NCI-H774 (cell line): ENCODE measurements around the gene DOCK4.

Experiments used
- DNase-seq: peaks from one replicate; lab custom pipeline; 2025; lab: John Stamatoyannopoulos, UW

DOCK4 gene

DNA sequence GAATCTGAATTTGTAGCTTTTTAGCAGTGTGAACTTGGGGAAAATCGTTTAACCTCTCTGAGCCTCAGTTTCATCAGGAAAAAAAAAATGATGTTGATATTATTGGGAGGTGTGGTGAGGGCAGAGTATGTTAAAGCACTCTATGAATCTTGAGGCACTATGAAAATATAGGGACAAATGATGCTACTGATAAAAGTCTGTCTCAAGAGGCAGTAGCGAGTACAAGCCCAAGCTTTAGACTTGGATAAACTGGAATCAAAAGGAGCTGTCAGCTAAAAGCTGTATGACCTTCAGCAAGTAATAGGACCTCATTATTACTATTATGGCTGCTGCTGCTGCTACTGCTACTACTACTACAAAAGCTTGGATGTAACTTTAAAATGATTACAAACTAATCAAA, 8.7 kb upstream of the DOCK4 start:
- no peak for DNase-seq

DNA sequence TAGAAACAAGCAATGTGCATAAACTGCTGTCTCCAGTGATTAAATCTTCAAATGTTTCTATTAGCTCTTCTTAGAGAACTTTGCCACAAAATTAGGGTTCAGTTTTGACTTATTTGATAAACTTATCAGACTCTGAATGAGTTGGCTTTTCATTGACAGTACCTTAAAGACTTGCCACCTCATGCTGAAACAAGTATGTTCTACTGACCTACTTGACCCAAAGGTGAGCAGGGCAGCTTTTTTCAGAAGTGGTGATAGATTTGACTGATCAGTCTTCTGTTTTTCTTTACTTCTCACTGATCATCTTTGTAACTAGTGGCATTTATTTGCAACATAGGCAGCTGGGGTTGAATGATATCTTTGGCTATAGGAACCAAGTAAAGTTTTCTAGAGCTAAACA, 8.1 kb upstream of the DOCK4 start:
- DNase-seq = no peak

DNA sequence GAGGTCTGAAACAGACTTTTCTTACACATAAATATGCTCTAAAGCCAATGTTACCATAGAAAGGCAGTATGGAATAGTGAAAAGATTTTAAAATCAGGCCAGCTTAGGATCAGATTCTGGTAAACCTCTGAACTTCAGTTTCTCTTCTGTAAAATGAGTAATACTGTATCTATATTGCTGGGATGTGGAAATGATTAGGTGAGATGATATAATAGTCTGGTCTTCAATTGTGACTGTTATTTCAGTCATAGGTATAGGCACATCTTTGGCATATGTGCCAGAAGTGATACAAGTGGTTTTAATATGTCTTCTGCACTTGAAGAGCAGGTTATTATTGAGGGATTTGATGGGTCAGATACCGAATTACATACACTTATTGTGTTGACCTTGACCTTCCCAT, 7.5 kb upstream of the DOCK4 start:
- no peak for DNase-seq

DNA sequence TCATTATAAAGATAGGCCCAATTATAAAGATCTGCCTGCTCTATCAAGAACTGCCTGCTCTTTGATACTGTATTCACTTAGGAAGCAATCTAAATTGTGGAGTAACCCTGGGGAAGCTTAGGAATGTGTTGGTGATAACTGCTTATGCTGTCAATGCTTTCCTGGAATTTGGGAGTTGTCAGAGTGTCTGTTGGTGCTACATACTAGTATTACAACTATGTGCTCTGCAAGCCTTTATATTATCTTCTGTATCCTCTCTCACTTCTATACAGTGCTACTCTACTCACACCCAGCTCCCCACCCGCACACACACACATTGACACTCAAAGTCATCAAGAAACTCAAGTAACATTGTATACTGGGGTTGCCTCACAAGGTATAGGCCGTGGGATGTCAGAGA, 6.4 kb upstream of the DOCK4 start:
- no peak for DNase-seq

DNA sequence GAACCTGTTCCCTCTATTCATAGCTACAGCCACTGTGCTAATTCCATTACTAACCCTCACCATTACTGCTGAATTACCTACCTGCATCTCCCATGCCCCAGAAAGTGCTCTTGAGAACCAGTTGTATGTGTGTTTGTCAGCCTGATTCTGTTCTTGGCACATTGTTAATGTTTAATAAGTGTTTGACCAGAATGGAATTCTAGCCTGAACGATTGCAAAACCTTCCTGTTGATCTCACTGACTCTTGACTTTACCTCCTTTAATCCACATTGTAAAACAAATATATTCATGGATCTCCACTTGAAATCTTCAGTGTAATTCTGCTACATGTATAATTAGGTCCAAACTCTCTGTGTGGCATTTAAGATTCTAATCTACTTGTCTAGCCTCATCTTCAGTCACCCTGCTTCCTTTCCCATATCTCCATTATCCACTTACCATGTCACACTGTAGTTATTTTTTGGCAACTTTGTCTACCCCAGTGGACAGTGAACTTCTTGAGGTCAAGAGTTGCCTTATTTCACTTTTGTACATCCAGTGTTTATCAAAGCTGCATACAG, 5.2 kb upstream of the DOCK4 start:
- DNase-seq = no peak

DNA sequence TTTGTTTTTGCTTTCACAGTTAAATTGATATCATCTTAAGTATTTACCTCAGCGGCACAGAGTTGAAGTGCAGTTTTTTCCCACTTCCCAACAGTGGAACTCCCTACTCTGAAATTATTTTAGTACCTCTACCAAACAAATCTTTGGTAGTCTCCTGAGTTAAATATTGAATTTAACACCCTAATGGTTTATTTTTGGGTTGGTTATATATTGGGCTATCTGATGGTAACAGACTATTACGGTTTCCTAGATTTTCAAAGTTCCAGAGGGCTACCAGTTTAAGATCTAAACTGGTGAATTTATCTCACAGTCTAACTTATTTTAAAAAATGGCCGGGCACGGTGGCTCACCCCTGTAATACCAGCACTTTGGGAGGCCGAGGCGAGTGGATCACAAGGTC, 1.6 kb upstream of the DOCK4 start:
- no peak for DNase-seq

DNA sequence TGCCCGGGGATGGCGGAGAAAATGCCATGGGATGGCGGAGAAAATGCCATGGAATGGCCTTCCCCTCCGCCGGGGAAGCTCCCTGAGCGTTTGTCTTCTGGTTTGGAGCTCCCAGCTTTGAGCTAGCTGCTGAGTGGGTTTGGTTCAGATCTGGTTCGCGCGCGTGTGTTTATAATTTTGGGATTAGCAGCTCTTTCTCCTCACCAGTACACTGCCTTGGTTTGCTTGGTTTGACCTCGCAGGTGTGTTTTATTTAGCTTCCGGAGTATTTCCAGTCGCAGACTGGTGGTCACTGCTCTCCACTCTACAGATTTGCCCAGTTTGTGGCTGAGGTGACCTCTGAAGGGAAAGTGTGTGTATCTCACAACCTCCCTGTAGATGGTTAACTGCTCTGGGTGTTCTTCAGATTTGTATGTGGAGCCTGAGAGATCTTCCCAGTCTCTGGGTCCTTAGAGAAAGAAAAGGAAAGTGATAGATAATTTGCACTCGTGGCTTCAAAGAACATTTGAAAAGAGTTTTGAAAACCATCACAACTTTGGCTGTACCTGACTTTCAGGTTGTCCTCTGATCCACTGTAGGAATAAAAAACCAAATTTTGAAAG, 893 bp upstream of the DOCK4 start:
- no peak for DNase-seq

DNA sequence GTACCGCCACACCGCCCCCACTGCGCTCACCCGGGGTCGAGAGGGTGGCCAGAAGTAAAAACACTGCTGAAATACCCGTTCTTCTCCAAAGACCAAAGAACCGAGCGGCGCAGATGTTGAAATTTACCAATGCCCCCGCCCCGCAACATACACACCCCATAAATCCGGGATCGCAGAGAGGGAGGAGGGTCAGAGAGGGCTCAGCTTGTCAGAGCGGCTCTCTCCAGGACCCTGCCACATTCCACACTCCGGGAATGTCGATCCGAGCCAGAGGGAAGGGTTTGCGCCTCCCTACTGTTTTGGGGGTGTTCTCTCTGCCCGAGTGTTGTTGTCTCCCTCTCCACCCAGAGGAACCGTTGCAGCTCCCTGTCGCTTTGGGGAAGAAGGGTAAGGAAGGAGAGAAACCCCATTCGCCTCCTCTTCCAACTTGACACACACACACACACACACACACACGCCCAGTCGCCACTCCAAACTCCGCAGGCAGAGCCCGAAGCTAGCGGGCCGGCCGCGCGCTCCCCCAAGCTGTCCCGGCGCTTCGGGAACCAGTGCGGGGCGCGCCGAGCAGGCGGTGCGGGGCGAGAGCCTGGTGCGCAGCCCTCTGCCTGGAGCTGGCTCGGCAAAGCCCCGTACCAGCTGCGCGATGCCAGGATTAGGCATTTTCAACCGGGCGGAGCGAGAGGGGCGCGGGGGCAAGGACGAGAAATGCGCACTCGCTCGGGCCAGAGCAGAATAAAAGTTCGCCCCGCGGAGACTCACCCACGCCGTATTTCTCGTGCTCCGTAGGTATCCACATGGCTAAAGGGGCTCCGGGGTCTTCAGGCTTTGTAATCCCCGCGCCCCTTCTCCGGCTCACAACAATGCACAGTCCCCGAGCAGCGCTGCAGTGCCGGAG, 609 bp downstream of the DOCK4 start:
- no peak for DNase-seq

DNA sequence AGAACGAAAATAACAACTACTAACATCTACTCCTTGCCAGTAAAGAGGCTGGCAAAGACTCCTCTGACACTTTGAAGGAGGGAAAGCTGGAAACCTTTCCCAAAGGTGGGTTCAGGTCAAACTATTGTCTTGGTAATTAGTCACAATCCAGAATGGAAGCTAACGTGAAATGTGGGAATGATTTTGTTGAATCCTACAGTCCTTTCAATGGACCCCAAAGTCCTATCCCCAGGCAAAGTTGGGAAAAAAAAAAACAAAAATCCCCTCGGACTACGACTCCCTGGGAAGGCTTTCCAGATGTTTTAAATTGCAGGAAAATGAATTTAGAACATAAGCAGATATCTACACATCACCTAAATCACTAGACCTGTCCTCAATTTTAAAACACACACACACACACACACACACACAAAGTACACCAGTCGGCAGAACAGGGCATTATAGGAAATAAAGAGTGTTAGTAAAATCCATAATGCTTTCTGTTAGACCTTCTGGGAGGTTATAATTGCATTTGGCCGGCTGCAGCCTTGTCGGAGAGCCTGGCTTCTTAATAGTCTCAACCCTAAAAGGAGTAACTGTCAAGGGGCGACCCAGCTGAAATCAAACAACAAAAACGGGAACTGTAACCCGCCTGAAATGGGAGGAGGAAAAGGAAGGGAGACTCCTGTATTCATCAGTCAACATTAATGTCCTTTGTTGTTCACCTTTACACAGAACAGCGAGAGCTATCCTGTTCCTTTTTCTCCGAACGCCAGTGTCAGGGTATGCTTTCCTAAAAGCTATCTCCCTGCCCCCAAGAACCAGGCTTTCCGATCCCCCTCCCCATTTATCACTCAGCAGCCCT, 1.5 kb downstream of the DOCK4 start:
- DNase-seq = no peak

DNA sequence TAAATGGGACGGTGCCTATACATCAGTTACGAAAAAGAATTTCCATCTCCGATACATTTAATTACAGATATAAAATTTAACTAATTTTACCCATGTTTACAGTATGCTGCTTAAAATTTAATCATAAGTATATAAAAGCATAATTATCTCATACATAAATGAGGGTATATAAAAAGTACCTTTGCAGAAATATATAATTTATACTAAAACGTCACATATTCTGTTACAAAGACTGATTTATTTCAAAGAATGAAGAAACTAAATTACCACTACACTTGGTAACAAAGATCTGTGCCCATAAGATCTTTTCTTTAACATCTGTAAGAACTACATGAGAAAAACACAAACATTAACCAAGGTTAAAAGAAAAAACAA, 2.8 kb downstream of the DOCK4 start:
- DNase-seq = no peak

DNA sequence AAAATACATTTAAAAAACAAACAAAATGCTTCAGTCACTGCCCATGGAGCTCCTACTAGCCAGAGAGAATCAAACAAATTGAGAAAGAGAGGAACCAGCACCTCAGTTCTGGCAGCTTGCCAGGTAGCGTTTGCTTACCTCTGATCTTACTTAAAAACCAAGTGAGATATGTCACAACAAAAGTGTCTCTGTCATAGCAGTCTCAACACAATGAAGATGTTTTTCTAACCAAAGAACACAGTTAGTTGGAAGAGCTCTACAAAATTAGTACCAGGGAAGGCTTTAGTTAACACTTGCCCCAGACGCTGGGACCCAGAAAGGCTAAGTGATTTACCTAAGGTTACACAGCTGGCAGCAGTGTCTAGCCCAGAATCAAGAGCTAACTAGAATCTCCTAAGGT, 3.4 kb downstream of the DOCK4 start:
- DNase-seq = peak; percentile 10

DNA sequence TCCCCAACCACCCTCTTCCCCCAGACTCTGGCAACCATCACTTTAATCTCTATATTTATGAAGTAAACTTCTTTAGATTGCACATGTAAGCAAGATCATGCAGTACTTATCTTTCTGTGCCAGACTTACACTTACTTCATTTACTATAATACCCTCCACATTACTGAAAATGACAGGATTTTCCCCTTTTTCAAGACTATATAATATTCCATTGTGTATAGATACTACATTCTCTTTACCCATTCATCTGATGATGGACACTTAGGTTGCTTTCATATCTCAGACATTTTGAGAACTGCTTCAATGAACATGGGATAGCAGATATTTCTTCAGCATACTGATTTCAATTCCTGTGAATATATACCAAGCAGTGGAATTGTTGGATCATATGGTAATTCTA, 4.4 kb downstream of the DOCK4 start:
- no peak for DNase-seq

DNA sequence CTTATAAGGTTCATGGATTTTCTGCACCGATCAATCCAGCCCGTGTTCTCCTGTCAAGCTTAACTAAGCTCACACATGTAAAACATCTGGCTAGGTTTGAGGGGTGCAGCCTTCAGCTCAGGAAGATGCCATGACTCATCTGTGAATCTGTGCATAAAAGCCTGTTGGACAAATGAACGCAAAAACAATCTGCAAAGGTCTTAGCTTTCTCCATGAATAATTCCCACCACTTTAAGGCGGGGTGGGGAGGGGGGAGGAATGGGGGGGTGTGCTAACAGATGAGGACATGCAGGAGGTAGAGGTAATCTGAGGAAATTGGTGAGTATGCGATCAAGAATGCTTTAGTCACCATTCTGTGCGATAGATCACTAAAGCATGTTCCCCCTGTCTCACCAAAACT, 4.8 kb downstream of the DOCK4 start:
- DNase-seq = no peak

DNA sequence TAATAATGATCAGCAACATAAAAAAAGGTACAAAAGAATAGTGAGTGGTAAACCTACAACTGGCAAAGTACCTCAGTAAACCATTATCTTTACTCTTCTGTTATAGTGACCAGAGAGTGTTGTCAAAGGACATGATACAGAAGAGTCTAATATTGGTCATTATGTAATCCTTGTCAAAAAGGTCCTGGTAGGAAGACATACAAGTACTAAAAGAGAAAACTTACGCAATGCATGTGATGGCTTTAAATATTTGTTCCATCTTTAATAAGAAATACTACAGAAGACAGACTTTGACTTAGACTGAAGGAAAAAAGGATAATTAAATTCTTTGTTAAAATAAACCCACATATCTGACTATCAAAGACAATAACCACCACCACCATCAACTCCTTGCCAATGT, 6.5 kb downstream of the DOCK4 start:
- no peak for DNase-seq

DNA sequence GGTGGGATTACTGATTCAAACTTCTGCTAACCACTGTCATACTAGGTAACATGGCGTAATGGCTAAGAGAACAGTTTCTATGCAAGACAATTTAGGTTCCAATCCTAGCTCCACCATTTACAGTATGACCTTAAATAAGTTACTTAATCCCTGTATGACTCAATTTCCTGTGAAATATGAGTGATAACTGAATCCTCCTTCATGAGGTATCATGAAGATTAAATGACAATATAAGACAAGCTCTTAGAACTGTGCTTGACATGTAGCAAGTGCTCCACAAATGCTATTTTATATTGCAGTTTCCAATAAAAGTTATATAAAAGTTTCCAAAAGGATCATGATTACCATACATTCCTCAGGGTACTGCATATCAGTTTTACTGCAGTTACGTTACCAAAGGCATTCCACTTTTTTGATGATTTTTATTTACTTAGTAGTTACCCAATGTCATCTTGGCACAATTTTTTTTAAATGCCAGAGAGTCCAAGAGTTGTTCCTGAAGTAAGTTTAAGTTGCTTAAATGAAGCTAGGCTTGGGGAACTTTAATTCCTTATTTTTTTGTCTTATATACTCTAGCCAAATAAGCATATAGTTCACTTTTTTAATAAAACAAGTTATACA, 7.1 kb downstream of the DOCK4 start:
- no peak for DNase-seq

DNA sequence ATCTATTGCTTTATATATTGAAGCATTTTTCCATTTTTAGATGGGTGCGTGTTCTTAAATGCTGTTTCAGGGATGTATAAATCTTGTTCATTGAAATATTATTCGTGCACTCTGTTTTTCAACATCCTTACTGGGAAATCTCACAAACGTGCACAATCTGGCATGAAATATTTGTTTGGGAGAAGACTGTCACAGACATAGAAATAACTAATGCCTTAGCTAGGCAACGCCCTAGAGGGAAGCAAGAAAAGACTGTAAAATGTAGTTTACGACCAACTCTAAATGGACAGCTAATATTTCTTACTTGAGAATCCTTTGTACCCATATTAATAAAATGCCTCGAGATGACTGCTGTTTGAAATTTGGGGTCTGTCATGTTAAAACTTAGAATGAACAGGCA, 8.9 kb downstream of the DOCK4 start:
- no peak for DNase-seq

DNA sequence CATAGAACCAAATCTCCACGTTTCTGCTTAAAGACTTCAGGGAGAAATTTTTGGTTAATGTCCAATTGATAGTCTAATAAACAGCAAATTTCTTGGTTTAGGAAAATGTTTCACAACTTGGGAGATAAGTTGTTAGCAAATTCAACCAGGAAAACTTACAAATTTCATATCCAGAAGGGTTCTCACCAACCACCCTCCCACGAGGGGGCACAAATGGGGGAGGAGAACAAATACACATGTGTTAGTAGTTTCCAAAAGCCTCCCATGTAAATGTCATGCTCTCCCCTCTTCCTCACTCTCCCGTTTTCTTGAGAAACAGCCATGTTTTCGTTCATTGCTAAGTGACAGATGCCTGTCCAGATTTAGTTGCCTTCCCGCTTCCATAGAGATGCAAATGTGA, 10.5 kb downstream of the DOCK4 start:
- no peak for DNase-seq

DNA sequence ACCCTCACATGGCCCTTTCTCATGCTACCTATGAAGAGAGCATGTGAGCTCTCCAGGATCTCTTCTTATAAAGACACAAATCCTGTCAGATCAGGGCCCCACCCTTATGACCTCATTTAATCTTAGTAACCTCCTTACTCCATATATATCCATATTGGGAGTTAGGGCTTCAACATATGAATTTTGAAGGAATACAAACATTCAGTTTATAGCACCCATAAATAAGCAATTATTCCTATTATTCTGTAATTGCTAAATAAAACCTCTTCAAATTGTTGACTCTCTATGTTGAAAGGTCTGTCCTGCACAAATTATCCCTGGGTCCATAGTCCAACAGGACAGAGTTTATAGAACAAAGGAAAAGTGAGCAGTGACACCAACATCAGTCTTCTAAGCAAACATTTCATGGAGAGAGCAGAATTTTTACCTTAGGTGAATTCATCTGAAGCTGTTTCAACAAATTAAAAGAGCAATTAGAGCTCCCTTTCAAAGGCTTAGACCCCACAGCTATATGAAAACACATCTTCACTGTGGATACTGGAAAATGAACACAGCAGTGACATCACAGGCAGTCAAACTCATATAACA, 12.2 kb downstream of the DOCK4 start:
- no peak for DNase-seq

DNA sequence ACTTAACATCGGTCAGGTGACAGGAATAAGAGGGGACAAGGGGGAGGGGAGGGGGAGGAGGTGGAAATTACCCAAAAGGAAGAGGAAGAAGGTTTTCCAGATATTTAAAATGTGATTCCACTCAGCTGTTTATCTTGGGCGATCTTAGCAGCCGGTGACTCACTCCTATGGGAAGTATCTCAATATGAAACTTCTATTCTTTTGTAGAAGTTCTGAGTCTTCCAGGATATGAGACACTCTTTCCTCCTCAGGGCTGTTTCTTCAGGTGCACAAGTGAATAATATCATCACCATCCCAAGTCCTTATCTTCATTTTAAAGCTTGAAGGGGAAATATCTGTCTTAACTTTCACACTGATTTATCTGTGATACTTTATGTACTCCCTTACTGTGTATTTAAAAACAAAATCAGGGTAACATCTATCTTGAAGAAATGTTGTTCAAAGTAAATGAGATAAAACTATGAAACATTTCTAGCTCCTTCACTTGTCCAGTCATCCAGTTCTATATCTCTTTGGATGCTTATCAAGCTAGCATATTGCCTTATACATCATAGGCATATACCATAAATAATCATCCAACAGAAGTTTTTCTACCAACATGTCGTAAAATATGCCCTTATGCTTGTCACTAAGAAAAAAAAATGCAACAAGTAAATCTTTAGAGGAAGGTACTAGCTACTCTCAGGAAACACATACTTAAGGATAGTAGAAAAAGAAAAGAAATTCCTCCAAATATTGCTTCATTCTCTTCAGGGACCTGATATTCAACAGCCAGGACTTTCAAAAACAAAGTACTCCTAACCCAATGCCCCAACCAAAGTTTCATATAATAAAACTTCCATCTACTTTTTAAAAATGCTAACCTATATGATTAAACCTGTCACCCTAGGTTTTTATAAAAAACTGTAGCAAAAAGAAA, 13.7 kb downstream of the DOCK4 start:
- no peak for DNase-seq

DNA sequence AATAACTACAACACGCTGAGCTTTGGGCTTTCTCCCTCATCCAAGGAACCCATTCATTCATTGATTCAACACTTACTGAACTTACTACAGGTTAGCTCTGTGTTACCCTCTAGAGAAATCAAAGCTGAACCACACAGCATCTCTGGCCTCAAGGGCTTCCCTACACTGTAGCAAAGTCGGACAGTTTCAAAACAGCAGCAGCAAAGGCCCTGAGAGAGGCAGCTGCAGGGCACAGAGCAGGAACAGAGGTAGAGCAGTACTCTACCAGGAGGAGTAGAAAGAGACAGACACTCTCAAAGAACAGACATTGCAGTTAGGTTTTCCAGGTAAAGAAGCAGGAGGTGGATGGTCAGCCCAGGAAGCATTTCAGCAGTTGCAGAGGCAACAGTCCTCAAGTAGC, 16.1 kb downstream of the DOCK4 start:
- no peak for DNase-seq

DNA sequence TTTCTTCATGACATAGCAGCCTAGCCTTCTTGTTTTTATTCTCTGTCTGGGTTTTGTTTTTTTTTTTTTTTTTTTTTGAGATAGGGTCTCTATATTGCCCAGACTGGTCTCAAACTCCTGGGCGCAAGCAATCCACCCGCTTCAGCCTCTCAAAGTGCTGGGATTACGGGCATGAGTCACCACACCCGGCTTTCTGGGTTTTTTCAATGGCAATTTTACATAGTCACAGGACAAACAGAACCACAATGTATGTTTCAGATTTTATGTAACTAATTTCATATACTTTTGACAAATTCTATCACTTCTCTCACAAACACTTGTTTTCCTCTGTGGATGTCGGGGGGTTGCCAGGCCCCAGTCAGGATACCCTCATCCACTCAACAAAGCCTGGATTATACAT, 16.5 kb downstream of the DOCK4 start:
- DNase-seq = no peak
